IMR-90 (cell line): ENCODE results near the gene PRSS22. TPM values are rescaled to one million over a fixed set of nuclear protein-coding genes. Genes with fewer than 3 reads are reported as not detected.

ENCODE experiments used
- ATAC-seq: fragments of 200-7000 bp; cut with Tn5 transposase; 2 replicates; pipeline ENCODE4 v1.9.1; 2020; ENCODE audit warnings: low read depth, mild to moderate bottlenecking, moderate library complexity
- BruUV-seq: library from RNA; stranded (reverse); fragments of 400-500 nt; replicated peaks from 2 replicates; lab custom pipeline; 2021; lab: Mats Ljungman, UMichigan
- CTCF ChIA-PET: fragments of 300-600 bp; formaldehyde crosslinking; extraction: SDS; loops from one replicate; lab custom pipeline; 2021; ENCODE audit warnings: antibody characterized with exemption; lab: Yijun Ruan, JAX
- POLR2A ChIA-PET: fragments of 300-600 bp; sonication (Branson Sonifier 250); formaldehyde crosslinking; loops from one replicate; lab custom pipeline; 2022; ENCODE audit warnings: antibody characterized with exemption; ENCODE audit not compliant: unreplicated experiment; lab: Charles Lee
- DNase-seq: peaks from one replicate; pipeline ENCODE4 v3.0.0; 2013
- H2AFZ ChIP-seq: replicated peaks from 2 replicates; pipeline ENCODE3; 2013; ENCODE audit warnings: low read length, mild to moderate bottlenecking; ENCODE audit not compliant: poor library complexity
- H2AK5ac ChIP-seq: 2 replicates; pipeline ENCODE4 v1.6.1; 2013; ENCODE audit warnings: low read depth, low read length, inconsistent platforms
- H2AK9ac ChIP-seq: replicated peaks from 2 replicates; pipeline ENCODE3; 2013; ENCODE audit warnings: mild to moderate bottlenecking, low read depth, low read length, moderate library complexity; ENCODE audit not compliant: poor library complexity
- H2BK120ac ChIP-seq: 2 replicates; pipeline ENCODE4 v1.6.1; 2013; ENCODE audit warnings: low read depth, low read length, inconsistent platforms
- H2BK15ac ChIP-seq: 3 replicates; pipeline ENCODE4 v1.6.1; 2013; ENCODE audit warnings: low read depth, low read length, inconsistent platforms
- H2BK20ac ChIP-seq: 2 replicates; pipeline ENCODE4 v1.6.1; 2013; ENCODE audit warnings: low read depth, mild to moderate bottlenecking, inconsistent platforms, low read length, moderate library complexity
- H2BK5ac ChIP-seq: 2 replicates; pipeline ENCODE4 v1.6.1; 2013; ENCODE audit warnings: mild to moderate bottlenecking, low read depth, low read length, inconsistent platforms; ENCODE audit not compliant: poor library complexity, severe bottlenecking
- H3K14ac ChIP-seq: replicated peaks from 2 replicates; pipeline ENCODE4 v1.6.1; 2013; ENCODE audit warnings: low read depth, low read length, inconsistent platforms
- H3K18ac ChIP-seq: 2 replicates; pipeline ENCODE4 v1.6.1; 2013; ENCODE audit warnings: low read depth, low read length, control low read depth
- H3K23ac ChIP-seq: 2 replicates; pipeline ENCODE4 v1.6.1; 2013; ENCODE audit warnings: low read depth, low read length, inconsistent platforms
- H3K27ac ChIP-seq: 2 replicates; pipeline ENCODE4 v1.5.1; 2013; ENCODE audit warnings: mild to moderate bottlenecking, control low read depth, low read length; ENCODE audit not compliant: insufficient read depth
- H3K27me3 ChIP-seq: 2 replicates; pipeline ENCODE4 v1.6.1; 2013; ENCODE audit warnings: low read length; ENCODE audit not compliant: control insufficient read depth, insufficient read depth
- H3K36me3 ChIP-seq: 2 replicates; pipeline ENCODE4 v1.6.1; 2013; ENCODE audit warnings: low read length, mixed read lengths; ENCODE audit not compliant: control insufficient read depth, insufficient read depth
- H3K4ac ChIP-seq: 2 replicates; pipeline ENCODE4 v1.6.1; 2013; ENCODE audit warnings: low read depth, low read length, inconsistent platforms
- H3K4me1 ChIP-seq: 2 replicates; pipeline ENCODE4 v1.6.1; 2013; ENCODE audit warnings: low read length, mixed read lengths; ENCODE audit not compliant: control insufficient read depth, insufficient read depth
- H3K4me2 ChIP-seq: 2 replicates; pipeline ENCODE4 v1.6.1; 2013; ENCODE audit warnings: low read depth, mild to moderate bottlenecking, control low read depth, low read length, moderate library complexity
- H3K4me3 ChIP-seq: 2 replicates; pipeline ENCODE4 v1.5.1; 2013; ENCODE audit warnings: low read depth, mild to moderate bottlenecking, control low read depth, low read length, moderate library complexity; ENCODE audit not compliant: insufficient read depth
- H3K56ac ChIP-seq: 2 replicates; pipeline ENCODE4 v1.6.1; 2013; ENCODE audit warnings: low read length, inconsistent platforms; ENCODE audit not compliant: insufficient read depth; ENCODE audit errors: extremely low read depth
- H3K79me1 ChIP-seq, 2 experiments: 2 replicates each; pipeline ENCODE4 v1.6.1; 2013; ENCODE audit warnings: low read length in 2 of 2, inconsistent platforms in 1 of 2, low read depth in 1 of 2
- H3K9ac ChIP-seq: 2 replicates; pipeline ENCODE4 v1.6.1; 2013; ENCODE audit warnings: low read depth, low read length, control low read depth
- H3K9me1 ChIP-seq: 2 replicates; pipeline ENCODE4 v1.6.1; 2013; ENCODE audit warnings: low read length, inconsistent platforms; ENCODE audit not compliant: insufficient read depth
- H3K9me3 ChIP-seq: 2 replicates; pipeline ENCODE4 v1.6.1; 2013; ENCODE audit warnings: low read length; ENCODE audit not compliant: control insufficient read depth, insufficient read depth
- H4K20me1 ChIP-seq: 2 replicates; pipeline ENCODE4 v1.6.1; 2013; ENCODE audit warnings: low read length, inconsistent platforms; ENCODE audit not compliant: insufficient read depth
- H4K5ac ChIP-seq: 2 replicates; pipeline ENCODE4 v1.6.1; 2013; ENCODE audit warnings: mild to moderate bottlenecking, low read depth, low read length, control low read depth
- H4K8ac ChIP-seq, 2 experiments: 2 replicates each; pipeline ENCODE4 v1.6.1; 2013; ENCODE audit warnings: low read depth in 2 of 2, low read length in 2 of 2, control low read depth in 1 of 2, inconsistent platforms in 1 of 2
- H4K91ac ChIP-seq: 2 replicates; pipeline ENCODE4 v1.6.1; 2013; ENCODE audit warnings: low read depth, low read length, inconsistent platforms; ENCODE audit not compliant: insufficient read depth
- BHLHE40 ChIP-seq: fragments of 150-350 bp; IDR thresholded peaks from 2 replicates; pipeline ENCODE4 v1.6.1; 2016; ENCODE audit warnings: mild to moderate bottlenecking, low read depth, low read length
- CEBPB ChIP-seq: IDR thresholded peaks from 2 replicates; pipeline ENCODE4 v1.6.1; 2012; ENCODE audit warnings: low read depth, low read length, improper control_type of control experiment
- MAFK ChIP-seq: IDR thresholded peaks from 2 replicates; pipeline ENCODE4 v1.6.1; 2012; ENCODE audit warnings: low read depth, low read length, improper control_type of control experiment
- MAZ ChIP-seq: IDR thresholded peaks from 2 replicates; pipeline ENCODE4 v1.6.1; 2012; ENCODE audit warnings: low read depth, mild to moderate bottlenecking, low read length, improper control_type of control experiment, moderate library complexity, borderline replicate concordance
- MXI1 ChIP-seq: IDR thresholded peaks from 2 replicates; pipeline ENCODE4 v1.6.1; 2012; ENCODE audit warnings: low read depth, mild to moderate bottlenecking, low read length, moderate library complexity, borderline replicate concordance
- NFE2L2 ChIP-seq: fragments of 150-350 bp; IDR thresholded peaks from 2 replicates; pipeline ENCODE4 v1.6.1; 2016; ENCODE audit warnings: low read depth, mild to moderate bottlenecking, low read length
- RCOR1 ChIP-seq: IDR thresholded peaks from 2 replicates; pipeline ENCODE4 v1.6.1; 2012; ENCODE audit warnings: mild to moderate bottlenecking, low read length, improper control_type of control experiment; ENCODE audit not compliant: insufficient replicate concordance
- WGBS, 2 experiments: methylation state at CpG; one replicate each; pipeline versions ENCODE4 v1.1.5 to v1.1.7; 2013; ENCODE audit warnings: missing lambda C conversion rate in 2 of 2; ENCODE audit not compliant: insufficient read length in 1 of 2; ENCODE audit errors: extremely low coverage in 2 of 2; 5-methylcytosine and 5-hydroxymethylcytosine counted together
- dilution Hi-C: fragments of 300-500 bp; cut with HindIII; formaldehyde crosslinking; loops from one replicate; pipeline ENCODE4 v1.14.3; 2018; ENCODE audit warnings: low sequenced_read_pairs; ENCODE audit not compliant: unreplicated experiment
- in situ Hi-C: fragments of 300-500 bp; cut with MboI; formaldehyde crosslinking; loops from 3 replicates; pipeline ENCODE4 v1.14.3; 2019; ENCODE audit warnings: low sequenced_read_pairs, inconsistent platforms, mixed read lengths
- intact Hi-C: fragments of 100-400 bp; cut with micrococcal nuclease; formaldehyde crosslinking; loops from 2 replicates; pipeline ENCODE4 v1.10.0; 2022
- polyA plus RNA-seq, 3 experiments: library from polyadenylated mRNA; depleted of rRNA; stranded (reverse); fragments of >200 nt; gene quantifications; 2 replicates each; pipeline ENCODE4 v1.2.3, GENCODE V29; 2012; ENCODE audit warnings: low replicate concordance in 1 of 3
- total RNA-seq: library from RNA; depleted of rRNA; stranded (reverse); fragments of >200 nt; gene quantifications from 2 replicates; pipeline ENCODE4 v1.2.3, GENCODE V29; 2012
- TF ChIP-seq, protein P1 (sequence below): fragments of 150-350 bp; IDR thresholded peaks from 2 replicates; pipeline ENCODE4 v1.6.1; 2016; ENCODE audit warnings: low read depth, mild to moderate bottlenecking, low read length, moderate library complexity, borderline replicate concordance

PRSS22 gene
- total and polyA plus RNA-seq, 2 of the 4 experiments (the other 2 are of a cell fraction): not detected

GRCh38 chr16:2815299-2815771 is 42.6 kb downstream of the PRSS22 start:
- H4K20me1 ChIP-seq: no peaks in the 10 kb centered on the region
- WGBS, 2 experiments: 42% methylated on average over 2 of the region's 10 CpGs; no CpG with 5 or more reads in 1 of the 2 experiments
- BruUV-seq: no TSS peak
- no peak overlapping the region for H2BK20ac ChIP-seq
- H3K56ac ChIP-seq: no peak overlapping the region
- intact Hi-C loops (no loop called here), in situ Hi-C loops (no loop called here), dilution Hi-C loops (no loop called here)
- H3K27me3 ChIP-seq: peaks cover 61% of the 10 kb centered on the region
- ChIA-PET POLR2A (no interaction called here), CTCF (no interaction called here)
- H3K18ac ChIP-seq: no peak overlapping the region
- H3K79me1 ChIP-seq: no peaks in the 10 kb centered on the region
- H3K4me2 ChIP-seq: no peak overlapping the region
- no peak overlapping the region for H2AK9ac ChIP-seq
- no peak overlapping the region for H3K27ac ChIP-seq
- H3K23ac ChIP-seq: no peak overlapping the region
- no peaks in the 10 kb centered on the region for H3K36me3 ChIP-seq
- H3K4me1 ChIP-seq: no peaks in the 10 kb centered on the region
- no peak overlapping the region for H3K4me3 ChIP-seq
- no peak overlapping the region for H2BK5ac ChIP-seq
- H3K4ac ChIP-seq: no peak overlapping the region
- H3K9me3 ChIP-seq: no peaks in the 10 kb centered on the region
- TF ChIP-seq MXI1 (no peak), CEBPB (no peak), MAZ (no peak), RCOR1 (no peak), BHLHE40 (no peak), NFE2L2 (no peak), MAFK (no peak)
- TF ChIP-seq, protein P1, sequence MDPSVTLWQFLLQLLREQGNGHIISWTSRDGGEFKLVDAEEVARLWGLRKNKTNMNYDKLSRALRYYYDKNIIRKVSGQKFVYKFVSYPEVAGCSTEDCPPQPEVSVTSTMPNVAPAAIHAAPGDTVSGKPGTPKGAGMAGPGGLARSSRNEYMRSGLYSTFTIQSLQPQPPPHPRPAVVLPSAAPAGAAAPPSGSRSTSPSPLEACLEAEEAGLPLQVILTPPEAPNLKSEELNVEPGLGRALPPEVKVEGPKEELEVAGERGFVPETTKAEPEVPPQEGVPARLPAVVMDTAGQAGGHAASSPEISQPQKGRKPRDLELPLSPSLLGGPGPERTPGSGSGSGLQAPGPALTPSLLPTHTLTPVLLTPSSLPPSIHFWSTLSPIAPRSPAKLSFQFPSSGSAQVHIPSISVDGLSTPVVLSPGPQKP: no peak
- no peak overlapping the region for H4K8ac ChIP-seq
- no peak overlapping the region for H3K14ac ChIP-seq
- DNase-seq (no peak), ATAC-seq (no peak)
- no peak overlapping the region for H2AK5ac ChIP-seq
- no peak overlapping the region for H2BK120ac ChIP-seq
- H2BK15ac ChIP-seq: no peak overlapping the region
- no peaks in the 10 kb centered on the region for H3K9me1 ChIP-seq
- H2AFZ ChIP-seq: no peak overlapping the region
- no peak overlapping the region for H4K5ac ChIP-seq
- no peak overlapping the region for H3K9ac ChIP-seq
- H4K91ac ChIP-seq: no peak overlapping the region
